H9 (cell line): ENCODE measurements around the gene CSTF1. TPM values are rescaled to one million over a fixed set of nuclear protein-coding genes. Genes with fewer than 3 reads are reported as not detected.

Experiments
- DNase-seq: peaks from one replicate; pipeline ENCODE4 v3.0.0-alpha.2; 2017
- H2AFZ ChIP-seq: one replicate; pipeline ENCODE4 v1.6.1; 2013; ENCODE audit warnings: mild to moderate bottlenecking, low read length, control low read depth, moderate library complexity
- H2AK5ac ChIP-seq: 2 replicates; pipeline ENCODE4 v1.6.1; 2013; ENCODE audit warnings: low read length, control low read depth, mixed read lengths; ENCODE audit not compliant: insufficient read length
- H2BK120ac ChIP-seq: one replicate; pipeline ENCODE4 v1.6.1; 2013; ENCODE audit warnings: low read depth, mild to moderate bottlenecking, low read length, control low read depth, inconsistent platforms; ENCODE audit not compliant: poor library complexity, severe bottlenecking
- H2BK12ac ChIP-seq: 2 replicates; pipeline ENCODE4 v1.6.1; 2013; ENCODE audit warnings: low read length, control low read depth, mixed read lengths, low read depth; ENCODE audit not compliant: insufficient read length
- H2BK15ac ChIP-seq: 2 replicates; pipeline ENCODE4 v1.6.1; 2013; ENCODE audit warnings: low read depth, low read length, control low read depth
- H2BK20ac ChIP-seq: one replicate; pipeline ENCODE4 v1.6.1; 2013; ENCODE audit warnings: low read depth, mild to moderate bottlenecking, low read length, control low read depth, inconsistent platforms; ENCODE audit not compliant: poor library complexity, severe bottlenecking
- H2BK5ac ChIP-seq: 2 replicates; pipeline ENCODE4 v1.6.1; 2013; ENCODE audit warnings: low read length, control low read depth, mixed read lengths; ENCODE audit not compliant: insufficient read length
- H3K14ac ChIP-seq: 2 replicates; pipeline ENCODE4 v1.6.1; 2013; ENCODE audit warnings: low read length, control low read depth; ENCODE audit not compliant: insufficient read depth
- H3K18ac ChIP-seq: 2 replicates; pipeline ENCODE4 v1.6.1; 2013; ENCODE audit warnings: low read depth, mild to moderate bottlenecking, mixed read lengths, low read length, control low read depth; ENCODE audit not compliant: insufficient read length
- H3K23ac ChIP-seq: 2 replicates; pipeline ENCODE4 v1.6.1; 2013; ENCODE audit warnings: low read length, control low read depth, mixed read lengths, low read depth; ENCODE audit not compliant: insufficient read length
- H3K23me2 ChIP-seq: 2 replicates; pipeline ENCODE4 v1.6.1; 2013; ENCODE audit warnings: low read depth, mild to moderate bottlenecking, mixed read lengths, low read length, control low read depth; ENCODE audit not compliant: insufficient read length, poor library complexity, severe bottlenecking
- H3K27ac ChIP-seq: 2 replicates; pipeline ENCODE4 v1.5.1; 2013; ENCODE audit warnings: low read length, control low read depth, mixed read lengths, low read depth; ENCODE audit not compliant: insufficient read length
- H3K27me3 ChIP-seq: 2 replicates; pipeline ENCODE4 v1.6.1; 2013; ENCODE audit warnings: low read length, control low read depth, inconsistent platforms; ENCODE audit not compliant: insufficient read depth
- H3K4ac ChIP-seq: 2 replicates; pipeline ENCODE4 v1.6.1; 2013; ENCODE audit warnings: low read depth, mild to moderate bottlenecking, control low read depth, inconsistent platforms, low read length, moderate library complexity
- H3K4me1 ChIP-seq: 2 replicates; pipeline ENCODE4 v1.6.1; 2013; ENCODE audit warnings: low read length, control low read depth, inconsistent platforms; ENCODE audit not compliant: insufficient read depth
- H3K4me2 ChIP-seq: 2 replicates; pipeline ENCODE4 v1.6.1; 2013; ENCODE audit warnings: low read length, control low read depth, mixed read lengths; ENCODE audit not compliant: insufficient read length, insufficient read depth
- H3K56ac ChIP-seq: 2 replicates; pipeline ENCODE4 v1.6.1; 2013; ENCODE audit warnings: low read depth, mild to moderate bottlenecking, mixed read lengths, low read length, control low read depth; ENCODE audit not compliant: insufficient read length
- H3K79me1 ChIP-seq: 2 replicates; pipeline ENCODE4 v1.6.1; 2013; ENCODE audit warnings: low read depth, mild to moderate bottlenecking, moderate library complexity, low read length, control low read depth, inconsistent platforms; ENCODE audit not compliant: insufficient read depth, poor library complexity, severe bottlenecking
- H3K79me2 ChIP-seq: 2 replicates; pipeline ENCODE4 v1.6.1; 2013; ENCODE audit warnings: low read length, control low read depth, inconsistent platforms; ENCODE audit not compliant: insufficient read depth
- H3K9ac ChIP-seq: 2 replicates; pipeline ENCODE4 v1.6.1; 2013; ENCODE audit warnings: low read length, control low read depth, mixed read lengths; ENCODE audit not compliant: insufficient read length; ENCODE audit errors: extremely low read depth
- H3K9me3 ChIP-seq: one replicate; pipeline ENCODE4 v1.6.1; 2013; ENCODE audit warnings: low read depth, low read length, inconsistent platforms; ENCODE audit not compliant: control insufficient read depth
- H3T11ph ChIP-seq: one replicate; pipeline ENCODE4 v1.6.1; 2013; ENCODE audit warnings: mild to moderate bottlenecking, low read length, control low read depth, inconsistent platforms
- H4K20me1 ChIP-seq: one replicate; pipeline ENCODE4 v1.6.1; 2013; ENCODE audit not compliant: control insufficient read depth, insufficient read length, insufficient read depth
- H4K5ac ChIP-seq: 2 replicates; pipeline ENCODE4 v1.6.1; 2013; ENCODE audit warnings: low read depth, mild to moderate bottlenecking, mixed read lengths, low read length, control low read depth; ENCODE audit not compliant: insufficient read length
- H4K8ac ChIP-seq: replicated peaks from 2 replicates; pipeline ENCODE4 v1.6.1; 2013; ENCODE audit warnings: low read length, control low read depth, mixed read lengths, low read depth; ENCODE audit not compliant: insufficient read length
- H4K91ac ChIP-seq: 2 replicates; pipeline ENCODE4 v1.6.1; 2013; ENCODE audit warnings: low read depth, mild to moderate bottlenecking, moderate library complexity, mixed read lengths, low read length, control low read depth; ENCODE audit not compliant: insufficient read length
- H3K27ac Mint-ChIP-seq, 3 experiments: 2 replicates in 2 of 3; 3 replicates in 1 of 3; pipeline ENCODE4 v1.8.0; 2020 to 2021; ENCODE audit warnings: mixed read lengths in 3 of 3, mild to moderate bottlenecking in 1 of 3, moderate library complexity in 1 of 3
- H3K27me3 Mint-ChIP-seq: 2 replicates; pipeline ENCODE4 v1.8.0; 2021; ENCODE audit warnings: low read depth, mild to moderate bottlenecking, moderate library complexity, mixed read lengths
- H3K36me3 Mint-ChIP-seq, 3 experiments: 2 replicates in 2 of 3; 3 replicates in 1 of 3; pipeline ENCODE4 v1.8.0; 2020 to 2021; ENCODE audit warnings: low read depth in 3 of 3, mixed read lengths in 3 of 3; ENCODE audit not compliant: insufficient read depth in 1 of 3
- H3K4me1 Mint-ChIP-seq, 2 experiments: 2 replicates each; pipeline ENCODE4 v1.8.0; 2020; ENCODE audit warnings: mixed read lengths in 2 of 2
- H3K4me3 Mint-ChIP-seq, 2 experiments: 2 replicates in 1 of 2; 3 replicates in 1 of 2; pipeline ENCODE4 v1.8.0; 2020 to 2021; ENCODE audit warnings: mild to moderate bottlenecking in 2 of 2, mixed read lengths in 2 of 2, moderate library complexity in 1 of 2
- H3K9me3 Mint-ChIP-seq, 2 experiments: 2 replicates in 1 of 2; 3 replicates in 1 of 2; pipeline ENCODE4 v1.8.0; 2020; ENCODE audit warnings: mild to moderate bottlenecking in 2 of 2, mixed read lengths in 2 of 2, moderate library complexity in 1 of 2
- WGBS: extraction: QIAGEN DNeasy Blood & Tissue Kit; methylation state at CpG from one replicate; pipeline ENCODE4 v1.1.7; 2013; ENCODE audit warnings: missing lambda C conversion rate, low lambda C conversion rate, mixed read lengths; ENCODE audit not compliant: insufficient read length; ENCODE audit errors: extremely low coverage; 5-methylcytosine and 5-hydroxymethylcytosine counted together
- total RNA-seq: library from RNA; stranded (reverse); gene quantifications from 2 replicates; pipeline ENCODE4 v1.2.1, GENCODE V29; 2021
- TF ChIP-seq, protein P1 (sequence below): fragments of 200-600 bp; sonication (generic); conservative IDR thresholded peaks from 3 replicates; pipeline ENCODE4 v1.8.0; 2021; ENCODE audit warnings: antibody characterized with exemption, mild to moderate bottlenecking

The CSTF1 gene
- total RNA-seq, 1 experiment from 2014 or later = 72.9 TPM

DNA sequence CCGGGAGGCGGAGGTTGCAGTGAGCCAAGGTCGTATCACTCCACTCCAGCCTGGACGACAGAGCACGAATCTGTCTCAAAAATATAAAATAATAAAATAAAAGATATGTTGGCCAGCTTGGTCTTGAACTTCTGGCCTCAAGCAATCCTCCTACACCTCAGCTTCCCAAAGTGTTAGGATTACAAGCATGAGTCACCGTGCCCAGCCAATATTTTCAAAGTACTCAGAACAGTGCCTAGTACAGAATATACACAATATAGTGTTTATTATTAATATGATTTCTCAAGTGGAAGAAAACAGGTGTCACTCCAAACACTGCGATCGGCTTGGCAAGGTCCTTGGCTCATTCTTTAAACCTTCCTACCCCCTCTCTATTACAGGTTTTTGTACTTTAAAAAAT is 30.5 kb upstream of the CSTF1 start:
- no CpG with 5 or more reads among the region's 8 CpGs for WGBS
- Histone ChIP-seq H2AFZ (no peak overlapping the region), H3K4me2 (no peak overlapping the region)

More for the DNA sequence above, 30.5 kb upstream of the CSTF1 start:
- Mint-ChIP-seq H3K9me3 (no peaks in the 10 kb centered on the region), H3K36me3 (peaks cover 0 to 15% (median 0%) of the 10 kb centered on the region in 3 experiments; a peak in 4 of 7 replicates), H3K27ac (no peak overlapping the region), H3K4me3 (no peak overlapping the region), H3K4me1 (peaks cover 19 to 23% of the 10 kb centered on the region in 2 experiments), H3K27me3 (no peaks in the 10 kb centered on the region; the same call in 1 of the 2 replicates)
- no peak overlapping the region for H3K27ac ChIP-seq
- no peak overlapping the region for H3T11ph ChIP-seq
- no peak overlapping the region for H3K23ac ChIP-seq
- no peak overlapping the region for H4K8ac ChIP-seq
- H3K4ac ChIP-seq = no peak overlapping the region
- H3K4me1 ChIP-seq = no peaks in the 10 kb centered on the region
- TF ChIP-seq, protein P1, sequence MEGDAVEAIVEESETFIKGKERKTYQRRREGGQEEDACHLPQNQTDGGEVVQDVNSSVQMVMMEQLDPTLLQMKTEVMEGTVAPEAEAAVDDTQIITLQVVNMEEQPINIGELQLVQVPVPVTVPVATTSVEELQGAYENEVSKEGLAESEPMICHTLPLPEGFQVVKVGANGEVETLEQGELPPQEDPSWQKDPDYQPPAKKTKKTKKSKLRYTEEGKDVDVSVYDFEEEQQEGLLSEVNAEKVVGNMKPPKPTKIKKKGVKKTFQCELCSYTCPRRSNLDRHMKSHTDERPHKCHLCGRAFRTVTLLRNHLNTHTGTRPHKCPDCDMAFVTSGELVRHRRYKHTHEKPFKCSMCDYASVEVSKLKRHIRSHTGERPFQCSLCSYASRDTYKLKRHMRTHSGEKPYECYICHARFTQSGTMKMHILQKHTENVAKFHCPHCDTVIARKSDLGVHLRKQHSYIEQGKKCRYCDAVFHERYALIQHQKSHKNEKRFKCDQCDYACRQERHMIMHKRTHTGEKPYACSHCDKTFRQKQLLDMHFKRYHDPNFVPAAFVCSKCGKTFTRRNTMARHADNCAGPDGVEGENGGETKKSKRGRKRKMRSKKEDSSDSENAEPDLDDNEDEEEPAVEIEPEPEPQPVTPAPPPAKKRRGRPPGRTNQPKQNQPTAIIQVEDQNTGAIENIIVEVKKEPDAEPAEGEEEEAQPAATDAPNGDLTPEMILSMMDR = no peak
- H3K27me3 ChIP-seq = no peaks in the 10 kb centered on the region
- H3K9ac ChIP-seq = no peak overlapping the region
- H2BK120ac ChIP-seq = no peak overlapping the region
- no peak overlapping the region for H2BK20ac ChIP-seq
- H2BK5ac ChIP-seq = no peak overlapping the region
- H3K56ac ChIP-seq = no peak overlapping the region
- H4K20me1 ChIP-seq = no peaks in the 10 kb centered on the region
- no peak overlapping the region for H3K14ac ChIP-seq
- no peak overlapping the region for H2BK15ac ChIP-seq
- H2AK5ac ChIP-seq = no peak overlapping the region
- H3K9me3 ChIP-seq = no peaks in the 10 kb centered on the region
- H3K79me2 ChIP-seq = no peaks in the 10 kb centered on the region
- H3K79me1 ChIP-seq = no peaks in the 10 kb centered on the region
- no peak for DNase-seq
- H3K23me2 ChIP-seq = peaks cover 11% of the 10 kb centered on the region
- H4K5ac ChIP-seq = no peak overlapping the region
- H3K18ac ChIP-seq = no peak overlapping the region
- no peak overlapping the region for H2BK12ac ChIP-seq
- H4K91ac ChIP-seq = no peak overlapping the region
